Suprapubic skin (tissue), 3 donors: Measurements from ENCODE around the gene MBD3L5.

Source experiments
- CTCF ChIP-seq, 2 donors: fragments of 200-600 bp in 1 of 2; fragments of 450-650 bp in 1 of 2; sonication (generic) in 1 of 2; IDR thresholded peaks; one replicate each; pipeline ENCODE4 v1.5.1; 2016 to 2019; ENCODE audit warnings: antibody characterized with exemption in 2 of 2, mild to moderate bottlenecking in 1 of 2, moderate library complexity in 1 of 2
- POLR2AphosphoS5 ChIP-seq, 3 donors: sonication (generic); formaldehyde crosslinking; IDR thresholded peaks; one replicate each; pipeline ENCODE4 v1.6.1; 2017; ENCODE audit warnings: antibody characterized with exemption in 3 of 3

DNA sequence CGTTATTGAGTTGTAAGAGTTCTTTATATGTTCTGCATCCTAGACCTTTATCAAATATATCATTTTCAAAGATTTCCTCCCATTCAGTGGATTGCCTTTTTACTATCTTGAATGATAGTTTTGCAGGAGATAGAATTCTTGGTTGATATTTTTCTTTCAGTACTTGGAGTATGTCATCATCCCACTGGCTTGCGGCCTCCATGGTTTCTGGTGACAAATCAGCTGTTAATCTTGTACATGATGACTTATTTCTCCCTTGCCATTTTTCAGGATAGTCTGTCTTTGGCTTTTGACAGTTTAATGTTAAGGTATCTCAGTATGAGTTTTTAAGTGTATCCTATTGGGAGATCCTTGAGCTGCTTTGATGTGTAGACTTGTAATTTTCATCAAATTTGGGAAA is 47.6 kb downstream of the MBD3L5 start:
- TF ChIP-seq POLR2AphosphoS5 (IDR thresholded peaks at IDR 0.05) (no peak), CTCF (IDR thresholded peaks at IDR 0.05) (no peak)
